ENCODE measurements around the gene UTS2R. TPM values are rescaled to one million over a fixed set of nuclear protein-coding genes. Genes with fewer than 3 reads are reported as not detected.
"Not testable (repeated sequence)": the region's sequence is repeated elsewhere in the genome, so short reads cannot be mapped to it uniquely, and the experiment has no call there.

Gene UTS2R
- total RNA-seq, 1 experiment from 2014 or later = not detected

DNA sequence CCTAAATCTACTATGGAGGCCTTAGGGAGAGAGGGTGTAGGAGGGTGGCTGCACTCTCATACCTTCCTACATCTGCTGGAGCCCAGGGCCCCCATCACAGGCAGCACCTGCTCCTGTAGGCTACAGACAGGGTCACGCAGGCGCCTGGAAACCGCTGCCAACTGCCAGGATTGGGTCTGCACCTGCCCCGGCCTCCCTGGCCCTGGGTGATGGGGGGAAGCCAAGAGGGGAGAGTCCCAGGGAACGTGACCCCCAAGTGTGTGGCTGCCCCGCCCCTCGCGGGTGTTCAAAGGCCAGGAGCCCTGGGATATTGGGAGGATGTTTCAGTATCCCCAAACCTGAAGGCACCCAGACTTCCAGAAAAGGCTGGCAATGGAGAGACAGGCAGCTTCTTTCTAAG lies 18.1 kb upstream of the UTS2R start:
- no peak for DNase-seq (ENCODE audit: low spot score)

DNA sequence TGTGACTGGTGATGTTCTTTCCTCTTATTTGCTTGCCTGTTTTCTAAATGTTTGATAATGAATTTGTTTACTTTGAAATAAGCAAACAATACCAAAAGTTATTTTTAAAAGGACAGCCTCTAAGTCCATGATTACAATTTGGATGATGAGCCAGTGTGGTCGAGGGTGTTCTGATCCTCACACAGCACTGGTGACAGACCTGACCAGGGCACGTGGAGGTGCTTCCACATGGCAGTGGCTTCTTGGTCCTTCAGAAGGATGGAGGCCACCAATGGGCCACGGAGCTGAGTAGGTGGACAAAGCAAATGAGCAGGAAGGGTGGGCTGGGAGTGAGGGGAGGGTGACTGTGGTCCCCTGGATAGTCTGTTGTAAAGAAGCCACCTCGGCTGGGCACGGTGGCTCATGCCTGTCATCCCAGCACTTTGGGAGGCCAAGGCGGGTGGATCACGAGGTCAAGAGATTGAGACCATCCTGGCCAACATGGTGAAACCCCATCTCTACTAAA lies 16.7 kb upstream of the UTS2R start:
- no peak for DNase-seq (ENCODE audit: low spot score)

DNA sequence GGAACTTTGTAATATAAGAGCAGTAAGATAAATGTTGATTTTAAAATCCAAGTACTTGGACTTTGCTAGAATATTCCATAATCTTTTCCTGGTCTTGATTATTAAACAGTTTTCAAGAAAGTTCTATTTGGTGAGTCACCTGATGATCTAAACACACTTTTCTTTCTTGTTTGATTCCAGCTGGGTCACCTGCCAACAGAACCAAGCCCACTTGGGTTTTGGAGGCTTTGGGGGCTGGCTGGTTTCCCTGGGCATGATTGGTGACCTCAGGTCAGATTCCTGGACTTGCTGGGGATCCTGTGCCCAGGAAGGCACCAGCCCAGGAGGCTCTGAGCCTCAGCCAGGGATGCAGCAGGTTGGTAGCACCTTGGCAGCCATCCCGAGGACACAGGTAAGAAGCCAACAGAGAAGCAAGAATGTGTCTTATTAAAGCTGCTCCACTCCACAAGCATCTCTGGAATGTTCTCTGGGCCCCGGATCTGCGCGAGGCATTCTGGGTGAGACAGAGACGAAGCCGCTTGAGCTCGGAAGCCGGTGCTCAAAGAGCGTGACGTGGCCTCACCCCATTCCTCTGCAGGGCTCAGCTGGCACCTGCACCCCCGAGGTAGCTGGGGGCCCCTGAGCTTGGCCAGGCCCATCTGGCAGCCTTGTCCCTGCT lies 15.7 kb upstream of the UTS2R start:
- DNase-seq (ENCODE audit: low spot score) = peak; percentile 76

DNA sequence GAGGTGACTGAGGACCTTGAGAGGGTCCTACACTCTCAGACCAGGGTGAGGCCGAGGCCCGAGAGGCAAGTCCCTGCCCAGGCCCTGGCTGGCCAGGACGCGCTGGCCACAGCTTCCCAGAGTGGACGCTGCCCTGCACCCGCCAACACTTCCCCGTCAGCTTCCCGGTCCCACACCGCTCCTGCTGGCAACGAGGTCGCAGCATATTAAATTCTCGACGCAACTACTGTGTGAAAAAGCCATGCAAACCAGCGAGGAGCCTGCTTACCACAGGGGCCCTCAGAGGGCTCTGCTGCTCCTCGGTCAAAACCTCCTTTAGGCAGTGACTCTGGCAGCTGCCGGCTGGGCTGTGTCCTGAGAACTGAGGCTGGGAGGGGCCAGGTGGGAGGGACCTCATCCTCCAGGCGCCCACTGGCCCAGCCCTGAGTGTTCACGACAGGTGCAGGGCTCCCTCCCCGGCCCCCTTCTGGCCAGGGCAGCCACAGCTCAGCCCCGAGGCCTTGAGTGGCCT lies 14.7 kb upstream of the UTS2R start:
- no peak for DNase-seq (ENCODE audit: low spot score)

DNA sequence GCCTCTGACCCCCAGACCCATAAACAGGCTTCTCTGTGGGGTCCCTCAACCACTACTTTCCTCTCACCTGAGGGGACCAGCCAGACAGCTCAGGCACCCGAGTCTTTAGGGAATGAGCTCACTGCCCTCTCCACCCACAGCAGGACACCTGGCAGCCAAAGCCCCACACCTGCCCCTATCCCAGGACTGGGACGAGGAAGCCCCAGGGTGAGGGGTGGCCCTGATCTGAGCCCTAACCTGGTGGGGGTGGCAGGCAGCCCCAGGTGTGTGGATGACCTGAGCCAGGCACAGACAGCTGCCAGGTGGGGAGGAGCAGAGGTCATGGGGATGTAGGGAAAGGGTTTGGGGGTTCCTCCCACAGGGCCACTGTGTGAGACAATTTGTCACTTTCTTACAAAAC lies 14.2 kb upstream of the UTS2R start:
- no peak for DNase-seq (ENCODE audit: low spot score)

DNA sequence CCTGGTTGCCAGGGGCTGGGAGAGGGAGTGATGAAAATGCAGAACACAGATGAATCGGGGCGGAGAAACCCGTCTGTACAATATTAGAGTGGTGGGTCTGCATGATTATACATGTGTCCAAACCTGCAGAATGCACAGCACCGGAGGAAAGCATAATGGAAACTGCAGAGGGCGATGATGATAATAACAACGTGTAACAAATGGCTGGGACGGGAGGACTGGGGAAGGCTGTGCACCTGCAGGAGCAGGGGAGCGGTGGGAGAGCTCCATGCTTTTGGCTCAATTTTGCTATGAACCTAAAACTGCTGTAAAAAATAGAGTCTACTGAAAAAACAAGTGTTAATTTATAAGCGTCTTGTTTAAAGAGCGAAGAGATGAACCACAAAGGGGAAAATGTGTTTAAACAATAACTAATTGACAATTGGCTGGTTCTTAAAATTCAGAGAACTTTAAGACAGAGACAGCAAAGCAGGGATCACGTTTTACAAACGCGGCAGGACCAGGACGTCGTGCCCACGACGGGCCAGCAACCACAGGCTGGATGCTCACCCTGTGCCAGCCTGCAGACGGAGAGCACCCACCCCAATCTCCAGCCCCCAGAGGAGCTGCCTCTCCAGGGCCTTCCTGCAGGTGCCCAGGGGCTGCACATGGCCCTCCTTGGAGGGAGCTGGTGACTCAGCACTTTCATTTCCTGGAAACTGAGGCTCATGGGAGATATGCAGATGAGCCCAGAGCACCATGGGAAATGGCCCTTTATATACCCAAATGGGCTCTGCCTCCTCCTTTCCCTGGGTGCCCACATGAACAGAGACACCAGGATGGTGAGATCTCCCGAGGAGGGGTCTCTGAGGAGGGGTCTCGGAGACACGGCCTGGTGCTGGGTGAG lies 12.9 kb upstream of the UTS2R start, which contains the start of gene TEX19:
TEX19 (plus strand) TSS at position 783 of the 886 bp plus-strand sequence. CDS start 2,904 bp downstream, outside the sequence.
- peak; percentile 21 for DNase-seq (ENCODE audit: low spot score)

DNA sequence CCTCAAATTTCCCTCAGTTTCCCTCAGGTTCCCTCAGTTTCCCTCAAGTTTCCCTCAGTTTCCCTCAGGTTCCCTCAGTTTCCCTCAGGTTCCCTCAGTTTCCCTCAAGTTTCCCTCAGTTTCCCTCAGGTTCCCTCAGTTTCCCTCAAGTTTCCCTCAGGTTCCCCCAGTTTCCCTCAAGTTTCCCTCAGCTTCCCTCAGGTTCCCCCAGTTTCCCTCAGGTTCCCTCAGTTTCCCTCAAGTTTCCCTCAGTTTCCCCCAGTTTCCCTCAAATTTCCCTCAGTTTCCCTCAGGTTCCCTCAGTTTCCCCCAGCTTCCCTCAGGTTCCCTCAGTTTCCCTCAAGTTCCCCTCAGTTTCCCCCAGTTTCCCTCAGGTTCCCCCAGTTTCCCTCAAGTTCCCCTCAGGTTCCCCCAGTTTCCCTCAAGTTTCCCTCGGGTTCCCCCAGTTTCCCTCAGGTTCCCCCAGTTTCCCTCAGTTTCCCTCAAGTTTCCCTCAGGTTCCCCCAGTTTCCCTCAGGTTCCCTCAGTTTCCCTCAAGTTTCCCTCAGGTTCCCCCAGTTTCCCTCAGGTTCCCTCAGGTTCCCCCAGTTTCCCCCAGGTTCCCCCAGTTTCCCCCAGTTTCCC lies 12.0 kb upstream of the UTS2R start:
- DNase-seq (ENCODE audit: low spot score) = not testable (repeated sequence)

DNA sequence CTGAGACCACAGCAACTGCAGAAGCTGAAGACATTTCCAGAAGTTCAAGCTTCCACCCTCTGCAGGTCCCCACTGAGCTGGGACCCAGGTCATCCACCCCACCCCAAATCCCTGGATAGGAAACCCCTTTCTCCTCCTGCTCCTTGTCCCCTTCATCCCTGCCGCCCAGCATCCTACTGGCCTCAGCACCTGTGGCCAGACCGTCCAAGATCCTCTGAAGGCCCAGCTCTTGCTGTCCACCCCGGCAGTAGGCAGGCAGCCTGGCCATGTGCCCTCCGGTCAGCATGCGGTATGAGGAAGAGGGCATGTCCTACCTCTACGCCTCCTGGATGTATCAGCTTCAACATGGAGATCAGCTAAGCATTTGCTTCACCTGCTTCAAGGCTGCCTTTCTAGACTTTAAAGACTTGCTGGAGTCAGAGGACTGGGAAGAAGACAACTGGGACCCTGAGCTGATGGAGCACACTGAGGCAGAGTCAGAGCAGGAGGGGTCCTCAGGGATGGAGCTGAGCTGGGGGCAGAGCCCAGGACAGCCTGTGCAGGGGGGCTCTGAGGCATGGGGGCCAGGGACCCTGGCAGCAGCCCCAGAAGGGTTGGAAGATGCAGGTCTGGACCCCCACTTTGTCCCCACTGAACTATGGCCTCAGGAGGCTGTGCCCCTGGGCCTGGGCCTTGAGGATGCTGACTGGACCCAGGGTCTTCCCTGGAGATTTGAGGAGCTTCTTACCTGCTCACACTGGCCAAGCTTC lies 9.5 kb upstream of the UTS2R start:
- no peak for DNase-seq (ENCODE audit: low spot score)

DNA sequence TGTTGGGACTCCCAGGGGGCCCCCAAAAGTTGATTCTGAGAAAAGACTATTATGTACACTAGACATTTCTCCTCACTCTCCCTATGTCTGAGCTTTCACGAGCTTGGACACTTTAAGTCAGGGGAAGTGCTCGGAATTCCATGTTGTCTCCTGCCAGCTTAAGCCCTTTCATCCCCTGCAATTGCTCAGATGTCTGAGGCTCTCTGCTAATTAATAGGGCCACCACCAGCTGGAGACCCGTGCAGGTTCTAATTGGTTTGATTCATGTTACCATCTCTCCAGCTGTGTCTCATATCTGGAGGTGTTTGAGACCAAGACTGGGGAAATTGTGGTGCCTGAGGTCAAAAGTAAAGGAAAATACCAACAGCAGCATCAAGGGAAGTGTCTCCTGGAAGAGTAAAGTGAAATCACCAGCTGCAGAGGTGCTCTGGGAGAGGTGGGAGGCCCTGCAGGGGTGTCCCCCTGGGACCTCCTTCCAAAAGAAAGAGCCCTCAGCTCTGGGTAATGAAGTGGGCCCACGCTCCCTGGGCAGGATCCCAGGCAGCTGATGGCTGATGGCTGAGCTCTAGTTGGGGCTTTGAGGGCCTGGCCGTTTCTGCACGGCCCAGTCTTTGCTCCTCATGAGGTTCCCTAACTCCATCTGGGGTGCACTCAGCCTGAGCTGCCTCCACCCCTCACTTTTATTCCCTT lies 5.8 kb upstream of the UTS2R start:
- no peak for DNase-seq (ENCODE audit: low spot score)

DNA sequence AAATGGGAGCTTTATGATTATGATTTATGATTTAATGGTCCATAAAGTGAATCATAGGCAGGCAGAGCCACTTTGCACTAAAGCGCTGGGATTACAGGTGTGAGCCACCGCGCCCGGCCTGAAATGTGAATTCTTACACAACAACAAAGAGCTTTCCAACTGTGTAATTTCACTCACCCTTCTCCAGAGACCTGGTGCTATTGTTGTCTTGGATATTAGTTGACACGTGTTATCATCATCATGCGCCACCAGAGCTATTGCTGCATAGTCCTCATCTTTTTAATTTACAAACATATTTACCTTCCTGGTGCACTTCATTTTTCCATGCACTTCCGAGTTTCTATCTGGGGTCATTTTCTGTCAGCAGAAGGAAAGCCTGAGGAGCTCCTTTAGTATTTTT lies 4.8 kb upstream of the UTS2R start:
- DNase-seq (ENCODE audit: low spot score) = no peak

DNA sequence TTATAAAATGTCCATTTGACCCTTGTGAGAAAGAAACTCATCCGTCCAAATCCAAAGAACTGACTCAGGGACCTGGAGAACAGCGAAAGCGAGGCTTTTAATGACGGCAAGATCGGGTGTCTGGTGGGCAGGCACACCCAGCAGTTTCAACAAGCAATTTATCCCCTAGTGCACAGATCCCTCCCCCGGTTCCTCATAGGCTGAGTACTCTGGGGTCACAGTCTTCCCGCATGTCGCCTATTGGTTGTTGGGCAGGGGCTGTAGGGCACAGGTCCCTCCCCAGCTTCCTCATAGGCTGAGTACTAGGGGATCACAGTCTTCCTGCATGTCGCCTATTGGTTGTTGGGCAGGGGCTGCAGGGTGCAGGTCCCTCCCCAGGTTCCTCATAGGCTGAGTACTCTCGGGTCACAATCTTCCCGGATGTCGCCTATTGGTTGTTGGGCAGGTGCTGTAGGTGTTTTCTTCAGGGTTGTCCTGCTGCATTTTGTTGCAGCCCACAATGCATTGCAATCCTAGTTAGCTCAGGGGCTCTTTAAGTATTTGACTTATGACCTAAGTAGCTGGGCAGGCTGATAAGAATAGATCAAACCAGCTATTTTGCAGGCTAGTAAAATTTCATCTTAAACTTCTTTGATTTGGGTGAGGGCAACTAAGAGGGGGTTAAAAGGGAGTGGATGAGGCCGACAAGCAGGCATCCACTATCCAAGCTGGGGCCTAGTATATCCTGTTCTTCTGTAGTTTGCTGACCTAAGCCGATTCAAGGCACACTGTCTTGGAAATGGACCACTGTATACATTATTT lies 3.6 kb upstream of the UTS2R start:
- no peak for DNase-seq (ENCODE audit: low spot score)

DNA sequence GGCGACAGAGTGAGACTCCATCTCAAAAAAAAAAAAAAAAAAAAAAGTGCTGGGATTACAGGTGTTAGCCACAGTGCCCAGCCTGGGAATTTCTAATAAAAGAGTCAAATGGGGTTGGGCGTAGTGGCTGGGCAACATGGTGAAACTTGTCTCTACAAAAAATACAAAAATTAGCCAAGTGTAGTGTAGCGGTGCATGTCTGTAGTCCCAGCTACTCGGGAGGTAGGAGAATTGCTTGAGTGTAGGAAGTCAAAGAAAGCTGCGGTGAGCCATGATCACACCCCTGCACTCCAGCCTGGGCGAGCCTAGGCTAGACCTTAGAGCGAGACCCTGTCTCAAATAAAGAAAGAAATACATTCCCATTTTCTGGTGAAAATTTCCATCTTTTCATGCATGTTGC lies 2.4 kb upstream of the UTS2R start:
- no peak for DNase-seq (ENCODE audit: low spot score)

DNA sequence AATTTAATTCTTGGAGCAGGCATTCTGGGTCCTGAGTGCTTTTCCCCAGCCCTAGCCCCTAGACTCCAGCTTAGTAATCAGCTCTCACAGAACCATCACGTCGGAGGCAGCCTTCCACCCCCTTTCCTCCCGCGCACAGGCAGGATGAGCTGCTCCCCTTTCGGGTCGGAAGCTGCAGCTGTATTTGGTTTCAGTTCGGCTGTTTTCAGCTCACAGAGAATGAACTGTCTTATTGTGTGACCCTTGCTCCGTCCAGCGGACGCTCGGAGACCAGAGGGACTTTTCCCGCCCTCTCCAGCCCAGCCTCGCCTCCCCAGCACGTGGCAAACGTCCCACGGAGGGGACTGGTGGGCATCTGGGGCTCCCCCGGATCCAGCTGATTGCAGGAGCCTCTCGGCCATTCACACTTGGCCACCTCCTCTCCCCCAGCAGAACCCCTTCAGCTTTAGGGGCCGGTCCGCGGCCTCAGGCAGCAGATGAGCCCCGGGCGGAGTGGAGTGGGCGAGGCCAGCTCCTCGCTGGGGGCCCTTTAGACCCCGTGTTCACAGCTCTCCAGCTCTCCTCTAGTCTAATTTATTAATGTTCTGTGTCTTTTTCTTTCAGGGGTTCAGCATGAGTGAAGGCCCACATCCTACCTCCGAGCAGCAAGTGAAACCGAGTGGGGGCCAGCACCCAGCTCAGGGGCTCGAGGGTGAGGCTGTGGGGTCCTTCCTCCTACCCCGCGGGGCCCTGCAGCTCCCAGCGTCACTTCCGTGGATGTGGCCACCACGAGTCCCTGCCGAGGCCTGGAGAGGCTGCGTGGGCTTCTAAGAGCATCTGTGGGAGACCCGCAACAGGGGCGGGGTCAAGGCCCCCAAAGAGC lies 863 bp upstream of the UTS2R start:
- no peak for DNase-seq (ENCODE audit: low spot score)

DNA sequence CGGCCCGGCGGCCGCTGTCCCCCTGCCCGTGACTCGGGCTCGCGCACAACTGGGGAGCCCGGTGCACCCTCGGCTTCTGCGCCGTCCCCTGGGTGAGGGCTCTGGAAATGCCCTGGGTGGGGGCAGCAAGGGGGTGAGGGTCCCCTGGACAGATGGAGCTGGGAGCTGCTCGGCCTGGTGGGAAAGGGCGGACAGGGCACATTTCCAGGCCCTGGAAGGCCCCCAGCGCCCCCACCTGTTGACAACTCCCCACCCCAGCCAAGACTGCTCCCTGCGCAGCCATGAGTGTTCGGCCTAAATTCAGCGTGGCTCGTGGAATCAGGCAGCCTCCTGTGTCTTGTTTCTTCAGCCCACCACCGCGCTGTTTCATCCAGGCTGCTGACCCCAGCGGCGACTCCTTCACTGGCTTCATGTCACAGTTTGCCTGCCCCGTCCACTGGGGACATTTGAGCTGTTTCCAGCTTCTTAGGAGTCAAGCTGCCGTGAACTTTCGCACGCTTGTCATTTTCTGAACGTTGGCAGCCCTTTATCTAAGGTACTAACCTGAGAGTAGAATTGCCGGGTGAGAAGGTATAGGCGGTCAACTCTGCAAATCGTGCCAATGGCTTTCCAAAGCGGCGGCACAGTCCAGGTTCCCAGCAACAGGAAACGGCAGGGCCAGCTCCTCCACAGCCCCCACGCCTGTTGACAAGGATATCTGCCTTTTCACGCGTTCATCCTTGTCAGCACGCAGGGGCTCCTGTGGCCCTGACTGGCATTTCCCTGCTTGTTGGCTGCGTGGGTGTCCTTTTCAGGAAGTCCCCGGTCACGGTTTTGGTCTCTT lies 895 bp downstream of the UTS2R start:
- DNase-seq (ENCODE audit: low spot score) = no peak

DNA sequence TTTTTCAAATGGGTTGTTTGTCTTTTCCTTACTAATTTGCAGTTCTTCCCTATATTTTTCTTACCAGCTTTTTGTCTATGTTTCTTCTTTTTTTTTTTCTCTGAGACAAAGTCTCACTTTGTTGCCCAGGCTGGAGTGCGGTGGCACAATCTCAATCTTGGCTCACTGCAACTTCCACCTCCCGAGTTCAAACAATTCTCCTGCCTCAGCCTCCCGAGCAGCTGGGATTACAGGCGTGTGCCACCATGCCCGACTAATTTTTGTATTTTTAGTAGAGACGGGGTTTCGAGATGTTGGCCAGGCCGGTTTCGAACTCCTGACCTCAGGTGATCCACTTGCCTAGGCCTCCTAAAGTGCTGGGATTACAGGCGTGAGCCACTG lies 1.5 kb downstream of the UTS2R start:
- not testable (repeated sequence) for DNase-seq (ENCODE audit: low spot score)

DNA sequence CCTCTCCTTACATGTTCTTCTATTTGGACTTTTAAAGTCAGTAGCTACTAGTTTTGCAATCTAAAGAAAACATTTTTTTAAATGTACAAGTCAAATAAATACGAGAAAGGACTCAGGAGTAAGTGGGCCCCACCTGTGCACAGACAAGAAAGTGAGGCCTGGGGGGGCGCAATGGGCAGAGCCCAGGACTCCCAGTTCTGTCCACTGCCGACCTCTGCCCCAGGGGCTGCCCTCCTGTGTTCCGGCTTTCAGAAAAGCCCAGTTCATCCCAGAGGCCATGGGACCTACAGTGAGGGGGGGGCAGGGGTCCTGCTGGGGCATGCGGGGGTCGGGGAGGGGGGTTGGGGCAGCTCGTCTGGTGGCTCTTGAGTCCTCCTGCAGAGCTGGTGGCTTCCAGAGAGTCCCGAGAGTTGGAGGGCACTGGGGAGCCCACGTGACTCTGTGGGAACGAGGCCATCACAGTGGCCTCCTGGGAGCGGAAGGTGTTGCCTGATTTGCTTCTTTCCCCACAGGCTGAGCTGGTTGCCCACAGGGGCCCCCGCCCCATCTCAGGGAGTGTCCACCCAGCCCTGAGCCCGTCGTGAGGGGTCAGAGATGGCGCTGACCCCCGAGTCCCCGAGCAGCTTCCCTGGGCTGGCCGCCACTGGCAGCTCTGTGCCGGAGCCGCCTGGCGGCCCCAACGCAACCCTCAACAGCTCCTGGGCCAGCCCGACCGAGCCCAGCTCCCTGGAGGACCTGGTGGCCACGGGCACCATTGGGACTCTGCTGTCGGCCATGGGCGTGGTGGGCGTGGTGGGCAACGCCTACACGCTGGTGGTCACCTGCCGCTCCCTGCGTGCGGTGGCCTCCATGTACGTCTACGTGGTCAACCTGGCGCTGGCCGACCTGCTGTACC lies 2.4 kb downstream of the UTS2R start:
- DNase-seq (ENCODE audit: low spot score) = no peak
